ENCODE measurements around the gene ELFN1. TPM values are rescaled to one million over a fixed set of nuclear protein-coding genes. Genes with fewer than 3 reads are reported as not detected.

Gene ELFN1
- total and polyA plus RNA-seq, 2 donors (not counting 3 experiments of a cell fraction or from before 2014, with no cell fraction given), result 0.37 to 1.0 TPM

- FAIRE-seq (no peak), DNase-seq (ENCODE audit: low read depth, low spot score) (no peak)
- Histone ChIP-seq H3K36me3 (ENCODE audit: control insufficient read depth in 2 of 2, extremely low read depth in 1 of 2, insufficient read depth in 2 of 2, low read length in 2 of 2) (no peaks in the 10 kb centered on the region), H3K9ac (replicated peaks; ENCODE audit: extremely low read depth, insufficient read depth, low read length) (no peak overlapping the region), H3K4me1 (ENCODE audit: control insufficient read depth, extremely low read depth, insufficient read depth, low read length) (no peaks in the 10 kb centered on the region), H2AFZ (ENCODE audit: low read depth, low read length) (no peak overlapping the region), H3K4me3 (replicated peaks in 1 of 3; ENCODE audit: insufficient read depth in 1 of 3, low read depth in 1 of 3, low read length in 3 of 3) (no peak overlapping the region), H3K9me1 (replicated peaks; ENCODE audit: control insufficient read depth, extremely low read depth, insufficient read depth, low read length) (no peaks in the 10 kb centered on the region), H3K27me3 (ENCODE audit: control insufficient read depth in 2 of 2, insufficient read depth in 2 of 2, low read length in 2 of 2) (no peaks in the 10 kb centered on the region), H3K27ac (ENCODE audit: insufficient read depth, low read depth, low read length) (no peak overlapping the region), H4K20me1 (replicated peaks; ENCODE audit: control insufficient read depth, extremely low read depth, insufficient read depth, low read length) (no peaks in the 10 kb centered on the region), H3K9me3 (replicated peaks; ENCODE audit: control insufficient read depth, insufficient read depth, low read length) (no peaks in the 10 kb centered on the region), H3K4me2 (ENCODE audit: insufficient read depth, low read length) (no peak overlapping the region), H3K79me2 (ENCODE audit: control insufficient read depth, insufficient read depth, low read length) (no peaks in the 10 kb centered on the region)
- TF ChIP-seq POLR2A (IDR thresholded peaks at IDR 0.05; ENCODE audit: low read depth, low read length) (no peak), EZH2 (IDR thresholded peaks at IDR 0.05; ENCODE audit: borderline replicate concordance, low read depth, low read length, severe bottlenecking) (no peak), CTCF (IDR thresholded peaks at IDR 0.05; ENCODE audit: extremely low read depth in 1 of 2, insufficient read depth in 1 of 2, low read depth in 1 of 2, low read length in 2 of 2) (no peak), FOS (IDR thresholded peaks at IDR 0.05; ENCODE audit: borderline replicate concordance, insufficient read depth, low read length) (no peak), MAX (IDR thresholded peaks at IDR 0.05; ENCODE audit: insufficient read depth, insufficient read length) (no peak), GATA2 (IDR thresholded peaks at IDR 0.05; ENCODE audit: insufficient read depth, insufficient read length, low read depth, low read length) (no peak)
- dilution Hi-C loops (cut with MboI; ENCODE audit: extremely low pct_ligation_motif_present, low sequenced_read_pairs), result no loop called here
- ChIA-PET CTCF (no interaction called here), POLR2A (no interaction called here)
- BruUV-seq (replicated peaks), result no TSS peak
- intact Hi-C loops (cut with micrococcal nuclease), result no loop called here
Measured at GRCh38 chr7:1642291-1642731, 27.8 kb upstream of the ELFN1 start.

Measured in endothelial cell of umbilical vein (primary cell).